ENCODE measurements around the gene HOXC4.
"Not testable (repeated sequence)": the region's sequence is repeated elsewhere in the genome, so short reads cannot be mapped to it uniquely, and the experiment has no call there.

DNA sequence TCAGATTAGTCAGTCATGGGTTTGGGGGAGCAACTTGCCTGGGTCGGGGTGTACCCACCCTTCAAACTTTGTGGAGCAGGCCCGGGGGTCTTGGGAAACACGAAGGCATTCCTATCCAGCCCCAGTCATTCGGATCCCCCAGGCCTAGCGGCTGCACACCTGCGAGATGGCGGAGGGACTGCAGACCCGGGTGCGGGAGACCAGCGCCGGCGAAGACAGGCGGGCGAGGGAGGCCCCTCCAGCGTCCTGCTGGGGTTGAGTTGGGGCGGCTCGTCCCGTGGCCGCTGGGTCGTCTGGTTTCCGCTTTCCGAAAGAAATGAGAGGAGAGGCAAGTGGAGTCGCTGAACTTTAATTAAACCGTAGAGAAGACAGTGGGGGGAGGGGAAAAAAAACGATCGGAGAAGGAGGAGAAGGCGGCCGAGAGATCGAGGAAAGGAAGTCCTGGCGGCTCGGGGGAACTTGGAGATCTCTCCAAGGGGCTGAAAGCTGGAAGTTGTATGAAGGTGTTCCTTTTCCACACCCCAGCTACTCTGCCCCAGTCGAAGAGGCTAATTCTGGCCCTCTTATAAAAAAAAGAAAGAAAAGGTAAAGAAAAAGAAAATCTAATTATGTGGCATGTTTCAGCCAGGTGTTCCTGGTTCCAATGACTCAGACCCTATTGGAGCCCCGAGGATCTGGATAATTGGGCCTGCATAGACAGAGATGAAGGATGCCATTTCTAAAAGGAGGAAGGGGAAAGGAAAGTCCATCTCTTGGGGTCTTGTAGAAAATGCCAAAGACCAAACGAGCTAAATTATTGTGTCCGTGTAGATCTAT is 28.2 kb downstream of the HOXC4 start:
- TF ChIP-seq RAD21 (conservative IDR thresholded peaks at IDR 0.05); TAF1 (IDR thresholded peaks at IDR 0.05; ENCODE audit: low read depth); POLR2AphosphoS5 (IDR thresholded peaks at IDR 0.05); EP300 (conservative IDR thresholded peaks at IDR 0.05; ENCODE audit: poor library complexity, severe bottlenecking); EZH2 (IDR thresholded peaks at IDR 0.05; ENCODE audit: borderline replicate concordance, insufficient read depth, low read length, poor library complexity, severe bottlenecking): not testable (repeated sequence)
- TF ChIP-seq, protein P1, sequence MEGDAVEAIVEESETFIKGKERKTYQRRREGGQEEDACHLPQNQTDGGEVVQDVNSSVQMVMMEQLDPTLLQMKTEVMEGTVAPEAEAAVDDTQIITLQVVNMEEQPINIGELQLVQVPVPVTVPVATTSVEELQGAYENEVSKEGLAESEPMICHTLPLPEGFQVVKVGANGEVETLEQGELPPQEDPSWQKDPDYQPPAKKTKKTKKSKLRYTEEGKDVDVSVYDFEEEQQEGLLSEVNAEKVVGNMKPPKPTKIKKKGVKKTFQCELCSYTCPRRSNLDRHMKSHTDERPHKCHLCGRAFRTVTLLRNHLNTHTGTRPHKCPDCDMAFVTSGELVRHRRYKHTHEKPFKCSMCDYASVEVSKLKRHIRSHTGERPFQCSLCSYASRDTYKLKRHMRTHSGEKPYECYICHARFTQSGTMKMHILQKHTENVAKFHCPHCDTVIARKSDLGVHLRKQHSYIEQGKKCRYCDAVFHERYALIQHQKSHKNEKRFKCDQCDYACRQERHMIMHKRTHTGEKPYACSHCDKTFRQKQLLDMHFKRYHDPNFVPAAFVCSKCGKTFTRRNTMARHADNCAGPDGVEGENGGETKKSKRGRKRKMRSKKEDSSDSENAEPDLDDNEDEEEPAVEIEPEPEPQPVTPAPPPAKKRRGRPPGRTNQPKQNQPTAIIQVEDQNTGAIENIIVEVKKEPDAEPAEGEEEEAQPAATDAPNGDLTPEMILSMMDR (IDR thresholded peaks at IDR 0.05; ENCODE audit: poor library complexity, severe bottlenecking), result not testable (repeated sequence)
